ENCODE results near the gene NFATC2. TPM values are rescaled to one million over a fixed set of nuclear protein-coding genes. Genes with fewer than 3 reads are reported as not detected.
A peak's percentile ranks its signal among the peaks of the same experiment; 100 is the strongest.

NFATC2 gene
- total RNA-seq, 4 donors from 2014 or later = 5.7 to 36.4 (median 12.0) TPM

GRCh38 chr20:51397137-51397536, 145.4 kb downstream of the NFATC2 start:
- no peak overlapping the region for H3K27ac ChIP-seq

DNA sequence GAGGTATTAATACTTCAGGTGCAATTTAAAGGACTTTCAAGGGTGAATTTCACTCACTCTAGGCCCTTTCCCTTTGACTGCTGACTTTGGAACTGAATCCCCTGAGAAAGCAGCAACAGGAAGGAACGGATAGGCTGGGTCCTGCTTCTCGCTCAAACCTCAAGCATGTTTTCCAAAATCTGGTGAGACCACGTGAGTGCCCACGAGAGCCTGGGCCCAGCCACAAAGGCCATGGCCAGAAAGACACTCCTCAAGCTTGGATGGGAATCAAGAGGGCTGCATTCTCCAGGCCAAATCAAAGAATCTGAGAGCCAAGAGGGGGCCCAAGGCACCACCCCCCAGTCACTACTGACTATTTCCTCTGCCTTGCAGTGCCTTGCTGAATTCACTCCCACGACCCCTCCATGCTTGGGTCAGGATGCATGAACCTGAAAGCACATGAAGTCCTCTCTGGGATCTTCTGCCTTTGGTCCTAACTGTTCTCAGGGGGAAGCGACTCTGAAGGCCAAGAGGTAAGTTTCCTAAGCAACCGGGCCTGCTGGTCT, 146.1 kb downstream of the NFATC2 start:
- no peak for TF ChIP-seq POLR2A (IDR thresholded peaks at IDR 0.05)
- TF ChIP-seq CTCF (IDR thresholded peaks at IDR 0.05) = no peak

More at GRCh38 chr20:51397137-51397536, 145.4 kb downstream of the NFATC2 start:
- H3K4me1 ChIP-seq = no peaks in the 10 kb centered on the region
- H3K27me3 ChIP-seq = no peaks in the 10 kb centered on the region
- H3K36me3 ChIP-seq = no peaks in the 10 kb centered on the region
- no peaks in the 10 kb centered on the region for H3K9me3 ChIP-seq
- no peak for TF ChIP-seq POLR2A (IDR thresholded peaks at IDR 0.05)
- TF ChIP-seq CTCF (IDR thresholded peaks at IDR 0.05) = no peak
- H3K4me3 ChIP-seq = no peak overlapping the region
- intact Hi-C loops (cut with DNase I; ENCODE audit: low total_unique reads) = no loop called here
- DNase-seq = no peak

GRCh38 chr20:51394706-51395105, 147.8 kb downstream of the NFATC2 start:
- no peaks in the 10 kb centered on the region for H3K36me3 ChIP-seq
- H3K27ac ChIP-seq = no peak overlapping the region
- no peaks in the 10 kb centered on the region for H3K27me3 ChIP-seq
- no peak overlapping the region for H3K4me3 ChIP-seq
- H3K9me3 ChIP-seq = no peaks in the 10 kb centered on the region
- intact Hi-C loops (cut with DNase I; ENCODE audit: low total_unique reads) = no loop called here
- DNase-seq = no peak
- H3K4me1 ChIP-seq = no peaks in the 10 kb centered on the region
- TF ChIP-seq POLR2A (IDR thresholded peaks at IDR 0.05) = no peak
- TF ChIP-seq CTCF (IDR thresholded peaks at IDR 0.05) = no peak

More for the DNA sequence above, 146.1 kb downstream of the NFATC2 start:
- Histone ChIP-seq H3K4me3 (no peak overlapping the region), H3K27me3 (no peaks in the 10 kb centered on the region), H3K9me3 (no peaks in the 10 kb centered on the region), H3K27ac (peak overlapping the region in 1 of 2 donors; percentile 55), H3K36me3 (no peaks in the 10 kb centered on the region), H3K4me1 (no peaks in the 10 kb centered on the region)
- DNase-seq = no peak
- intact Hi-C loops (cut with DNase I; ENCODE audit: low total_unique reads) = no loop called here

GRCh38 chr20:51393571-51393970, 148.9 kb downstream of the NFATC2 start:
- Histone ChIP-seq H3K36me3 (no peaks in the 10 kb centered on the region), H3K4me3 (no peak overlapping the region), H3K27ac (peak overlapping the region in 1 of 2 donors; percentile 63), H3K4me1 (no peaks in the 10 kb centered on the region), H3K9me3 (no peaks in the 10 kb centered on the region), H3K27me3 (no peaks in the 10 kb centered on the region)
- TF ChIP-seq POLR2A (IDR thresholded peaks at IDR 0.05) = no peak
- no peak for TF ChIP-seq CTCF (IDR thresholded peaks at IDR 0.05)
- intact Hi-C loops (cut with DNase I; ENCODE audit: low total_unique reads) = no loop called here
- peak in 1 of 2 donors; percentile 40 for DNase-seq

DNA sequence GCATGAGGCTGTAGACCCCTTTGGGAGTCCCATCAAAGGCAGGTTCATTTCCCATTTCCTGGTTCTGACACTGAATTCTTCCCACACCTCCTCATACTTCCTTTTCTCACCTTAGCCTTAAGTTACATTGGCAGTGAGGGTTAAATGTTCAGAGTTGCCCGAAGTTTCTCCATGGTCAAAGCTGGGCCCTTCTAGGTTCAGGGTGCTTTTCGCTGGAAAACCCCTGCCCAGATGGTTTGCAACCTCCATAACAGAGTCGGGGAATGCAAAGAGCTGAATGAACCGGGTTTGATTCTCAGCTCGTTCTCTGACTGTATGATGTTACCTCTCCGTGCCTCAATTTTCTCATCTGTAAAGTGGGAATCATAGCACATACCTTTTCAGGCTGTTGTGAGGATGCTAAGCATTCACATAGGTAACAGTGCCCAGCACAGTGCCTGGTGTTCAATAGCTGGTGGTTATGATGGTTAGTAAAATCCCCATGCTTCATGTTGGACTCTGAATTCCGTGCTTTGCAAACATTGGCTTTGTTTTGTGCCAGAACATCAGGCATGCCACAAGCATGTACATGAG, 149.8 kb downstream of the NFATC2 start:
- no peak overlapping the region for H3K27ac ChIP-seq
- no peak for DNase-seq
- H3K36me3 ChIP-seq = no peaks in the 10 kb centered on the region
- H3K4me1 ChIP-seq = no peaks in the 10 kb centered on the region
- intact Hi-C loops (cut with DNase I; ENCODE audit: low total_unique reads) = no loop called here
- H3K4me3 ChIP-seq = no peak overlapping the region
- H3K27me3 ChIP-seq = no peaks in the 10 kb centered on the region
- TF ChIP-seq POLR2A (IDR thresholded peaks at IDR 0.05) (no peak), CTCF (IDR thresholded peaks at IDR 0.05) (no peak)
- no peaks in the 10 kb centered on the region for H3K9me3 ChIP-seq

All from uterus (tissue), 4 donors.